NK-92 treated with Interleukin-12 subunit alpha and Interleukin-12 subunit beta, amount 100 ng/mL, for 24 hours (cell line): ENCODE data around the gene EYA2.
"Not testable (repeated sequence)": the region's sequence is repeated elsewhere in the genome, so short reads cannot be mapped to it uniquely, and the experiment has no call there.

Experiments
- DNase-seq: peaks from one replicate; lab custom pipeline; 2025; lab: John Stamatoyannopoulos, UW

EYA2 gene

DNA sequence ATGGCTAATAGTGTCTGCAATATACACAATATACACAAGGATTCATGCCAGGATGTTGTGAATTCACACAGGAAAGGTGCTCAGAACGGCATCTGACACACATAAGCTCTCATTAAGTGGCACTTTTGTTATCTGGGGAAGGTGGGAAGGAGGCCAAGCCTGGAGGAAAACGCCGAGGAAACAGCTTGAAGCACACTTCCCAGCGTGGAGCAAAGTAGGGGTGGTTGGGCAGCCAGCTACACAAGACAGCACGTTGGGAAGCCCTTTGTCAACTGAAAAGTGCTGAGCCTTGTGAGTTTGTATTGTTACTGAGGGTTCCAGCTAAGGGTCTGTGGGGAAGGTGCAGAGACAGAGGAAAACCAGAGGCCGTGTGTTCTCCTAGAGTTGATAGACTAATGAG, 280.9 kb downstream of the EYA2 start:
- no peak for DNase-seq

DNA sequence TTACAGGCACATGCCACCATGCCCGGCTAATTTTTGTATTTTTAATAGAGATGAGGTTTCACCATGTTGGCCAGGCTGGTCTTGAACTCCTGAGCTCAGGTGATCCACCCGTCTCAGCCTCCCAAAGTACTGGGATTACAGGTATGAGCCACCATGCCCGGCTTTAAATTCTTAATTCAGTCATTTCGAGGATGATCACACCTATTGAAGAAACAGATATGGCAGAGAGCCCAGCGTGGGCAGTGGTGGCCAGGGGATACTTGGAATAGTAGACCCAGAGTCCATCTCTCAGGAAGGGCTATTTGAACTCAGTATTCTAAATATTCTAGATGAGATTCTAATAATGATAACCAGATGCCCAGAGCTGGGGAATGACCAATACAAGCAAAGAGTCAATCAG, 281.6 kb downstream of the EYA2 start:
- not testable (repeated sequence) for DNase-seq

DNA sequence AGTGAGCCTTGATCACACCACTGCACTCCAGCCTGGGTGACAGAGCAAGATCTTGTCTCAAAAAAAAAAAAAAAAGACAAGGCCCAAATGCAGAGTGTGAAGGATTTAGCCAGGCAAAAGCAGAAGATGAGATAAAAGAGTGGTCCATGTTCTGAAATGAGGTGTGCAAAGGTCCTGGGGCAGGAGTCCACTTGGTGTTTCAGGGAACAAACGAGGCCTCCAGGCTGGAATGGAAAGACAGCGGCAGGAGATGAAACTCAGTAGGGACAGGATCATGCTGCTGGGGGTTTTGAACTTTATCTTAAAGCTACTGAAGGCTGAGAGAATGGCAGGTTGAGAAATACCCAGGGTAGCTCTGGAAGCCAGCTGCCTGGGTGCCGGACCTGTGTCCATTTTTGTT, 283.6 kb downstream of the EYA2 start:
- no peak for DNase-seq

DNA sequence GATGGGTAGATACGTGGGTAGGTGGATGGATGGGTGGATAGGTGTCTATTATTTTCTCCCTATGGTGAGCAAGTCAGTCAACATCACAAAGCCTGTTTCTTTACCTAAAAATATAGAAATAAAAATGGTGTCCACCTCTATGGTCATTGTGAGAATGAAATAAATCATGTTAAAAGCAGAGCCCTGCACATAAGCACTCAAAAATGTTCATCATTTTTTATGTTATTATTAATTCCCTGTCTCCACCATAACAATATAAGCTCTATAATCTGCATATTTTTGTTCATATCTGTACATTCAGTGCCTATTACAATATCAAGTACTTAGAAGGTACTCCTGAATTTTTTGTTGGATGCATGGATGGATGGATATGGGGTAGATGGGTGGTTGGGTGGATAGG, 284.2 kb downstream of the EYA2 start:
- no peak for DNase-seq

DNA sequence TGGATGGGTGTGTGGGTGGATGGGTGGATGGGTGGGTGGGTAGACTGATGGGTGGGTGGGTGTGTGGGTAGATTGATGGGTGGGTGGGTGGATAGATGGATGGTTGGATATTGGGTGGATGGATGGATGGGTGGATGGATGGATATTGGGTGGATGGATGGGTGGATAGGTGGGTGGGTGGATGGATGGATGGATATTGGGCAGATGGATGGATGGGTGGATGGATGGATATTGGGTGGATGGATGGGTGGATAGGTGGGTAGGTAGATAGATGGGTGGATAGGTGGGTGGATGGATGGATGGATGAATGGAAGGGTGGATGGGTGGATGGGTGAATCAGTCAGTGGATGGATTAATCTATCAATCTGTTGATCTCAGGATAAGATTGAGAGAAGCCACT, 284.6 kb downstream of the EYA2 start:
- no peak for DNase-seq

DNA sequence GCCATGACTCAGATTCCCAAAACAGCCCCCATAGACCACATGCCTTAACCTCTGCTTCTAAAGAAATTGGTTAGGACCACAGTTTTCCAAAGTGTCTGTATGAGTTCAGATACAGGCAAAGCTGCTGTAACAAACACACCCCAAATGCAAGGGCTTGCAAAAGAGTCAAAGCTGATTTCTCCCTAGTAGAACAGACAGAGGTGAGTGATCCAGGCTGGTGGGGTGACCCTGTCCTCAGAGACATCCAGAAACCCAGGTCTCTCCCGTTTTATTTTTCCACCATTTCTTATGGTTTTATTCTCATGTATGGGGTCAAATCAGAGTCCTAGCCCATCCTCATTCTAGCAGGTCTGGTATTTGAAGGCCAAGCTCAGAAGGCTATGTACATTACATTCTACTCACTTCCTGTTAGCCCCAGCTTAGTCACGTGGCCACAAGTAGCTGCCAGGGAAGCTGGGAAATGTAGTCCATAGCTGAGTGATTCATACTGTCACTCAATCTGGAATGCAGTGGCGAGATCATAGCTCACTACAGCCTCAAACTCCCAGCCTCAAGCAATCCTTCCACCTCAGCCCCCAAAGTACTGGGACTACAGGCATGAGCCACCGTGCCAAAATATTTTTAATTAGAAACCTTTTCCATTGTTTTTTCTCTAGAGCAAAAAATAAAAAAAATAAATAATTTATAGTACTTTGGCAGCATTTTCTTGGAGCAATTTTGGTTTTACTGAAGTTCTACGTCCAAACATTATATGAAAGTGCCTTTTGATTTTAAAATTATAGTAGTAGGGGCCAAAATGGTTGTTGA, 286.6 kb downstream of the EYA2 start:
- no peak for DNase-seq

DNA sequence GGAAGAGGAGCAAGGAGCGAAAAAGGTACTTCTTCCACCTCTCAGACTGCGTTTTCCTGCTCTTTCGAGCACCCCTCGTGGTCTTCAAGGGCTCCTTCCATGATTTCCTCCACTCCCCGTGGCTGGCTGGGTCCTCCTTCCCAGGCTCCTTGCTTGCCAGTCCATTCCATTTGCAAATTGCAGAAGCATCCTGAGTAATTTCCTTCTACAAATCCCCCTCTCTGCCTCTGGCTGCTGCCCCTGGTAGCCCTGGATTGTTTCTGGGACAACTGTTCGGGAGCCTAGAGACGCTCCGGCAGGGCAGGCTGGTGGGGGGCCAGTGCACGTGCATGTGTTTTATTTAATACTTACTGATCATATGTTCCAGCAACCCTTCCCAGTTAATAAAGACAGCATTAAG, 288.7 kb downstream of the EYA2 start:
- no peak for DNase-seq

DNA sequence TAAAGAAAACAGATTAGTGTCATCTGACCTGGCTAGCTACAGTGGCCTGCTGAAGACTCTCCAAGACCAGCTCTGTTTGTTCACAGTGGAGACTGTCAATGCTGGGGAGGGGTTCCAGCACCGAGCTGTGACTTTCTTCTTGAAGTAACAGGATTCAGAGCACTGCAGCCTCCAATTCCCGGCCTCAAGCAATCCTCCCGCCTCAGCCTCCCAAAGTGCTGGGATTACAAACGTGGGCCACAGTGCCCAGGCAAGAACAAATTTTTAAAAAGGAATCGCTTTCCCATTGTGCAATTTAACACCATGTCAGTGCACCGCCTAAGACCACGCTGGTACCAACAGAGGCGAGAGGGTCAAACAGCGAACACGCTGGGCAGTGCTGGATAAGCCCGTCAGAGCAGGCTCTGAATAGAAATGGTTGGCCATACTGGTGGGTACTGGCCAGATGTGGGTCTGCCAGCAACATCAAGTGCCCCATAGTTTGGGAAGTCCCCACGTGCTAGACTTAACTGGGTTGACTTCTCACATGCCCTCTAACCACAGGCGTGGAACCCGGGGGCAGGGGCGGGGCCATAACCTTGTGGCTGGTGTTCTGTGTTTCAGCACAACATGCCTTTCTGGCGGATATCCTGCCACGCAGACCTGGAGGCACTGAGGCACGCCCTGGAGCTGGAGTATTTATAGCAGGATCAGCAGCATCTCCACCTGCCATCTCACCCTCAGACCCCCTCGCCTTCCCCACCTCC, 293.0 kb downstream of the EYA2 start:
- DNase-seq: no peak

DNA sequence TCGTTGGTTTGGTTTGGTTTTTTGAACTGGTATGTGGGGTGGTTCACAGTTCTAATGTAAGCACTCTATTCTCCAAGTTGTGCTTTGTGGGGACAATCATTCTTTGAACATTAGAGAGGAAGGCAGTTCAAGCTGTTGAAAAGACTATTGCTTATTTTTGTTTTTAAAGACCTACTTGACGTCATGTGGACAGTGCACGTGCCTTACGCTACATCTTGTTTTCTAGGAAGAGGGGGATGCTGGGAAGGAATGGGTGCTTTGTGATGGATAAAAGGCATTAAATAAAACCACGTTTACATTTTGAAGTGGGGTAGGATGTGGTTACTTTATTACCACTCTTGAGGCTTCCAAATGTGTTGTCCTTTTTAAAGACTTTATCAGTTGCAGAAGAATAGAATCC, 293.9 kb downstream of the EYA2 start:
- DNase-seq: no peak

DNA sequence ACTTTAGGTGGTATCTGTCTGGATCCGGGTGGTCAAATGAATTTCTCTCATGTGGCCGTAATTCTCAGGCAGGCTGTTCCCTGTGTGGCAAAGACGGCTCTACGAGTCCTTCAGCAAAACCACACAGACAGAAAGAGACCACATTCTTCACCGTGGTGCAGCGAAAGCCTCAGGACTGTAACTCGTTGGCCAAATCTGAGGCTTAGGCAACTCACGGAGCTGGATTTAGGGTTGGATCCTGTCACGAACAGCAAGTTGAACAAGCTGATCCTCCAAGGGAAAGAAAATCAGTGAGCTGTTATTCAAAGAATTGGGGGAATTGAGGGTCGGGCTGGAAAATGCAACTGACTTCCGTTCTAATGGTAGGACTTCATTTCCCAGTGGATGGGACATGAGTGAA, 294.4 kb downstream of the EYA2 start:
- DNase-seq: no peak

DNA sequence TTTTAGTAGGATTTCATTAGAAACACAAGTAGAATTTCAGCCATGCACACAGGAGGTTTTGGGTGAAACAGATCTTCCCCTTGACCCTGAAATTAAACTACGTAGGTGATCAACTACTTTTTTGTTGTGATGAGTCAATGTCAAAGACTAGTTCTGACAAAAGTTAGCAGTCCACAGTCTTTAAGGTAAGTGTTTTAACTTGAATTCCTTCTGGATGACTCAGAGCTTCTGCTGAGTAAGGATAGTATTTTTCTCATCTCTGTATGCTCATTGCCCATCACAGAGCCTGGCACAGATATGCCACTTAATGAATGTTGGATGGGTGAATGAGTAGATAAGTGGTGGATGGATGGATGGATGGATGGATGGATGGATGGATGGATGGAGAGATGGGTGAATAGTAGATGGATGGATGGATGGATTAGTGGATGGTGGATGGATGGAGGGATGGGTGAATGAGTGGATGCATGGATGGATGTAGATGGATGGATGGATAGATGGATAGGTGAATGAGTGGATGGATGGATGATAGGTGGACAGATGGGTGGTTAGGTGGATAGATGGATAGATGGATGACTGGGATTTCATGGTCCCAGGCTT, 296.5 kb downstream of the EYA2 start:
- no peak for DNase-seq

DNA sequence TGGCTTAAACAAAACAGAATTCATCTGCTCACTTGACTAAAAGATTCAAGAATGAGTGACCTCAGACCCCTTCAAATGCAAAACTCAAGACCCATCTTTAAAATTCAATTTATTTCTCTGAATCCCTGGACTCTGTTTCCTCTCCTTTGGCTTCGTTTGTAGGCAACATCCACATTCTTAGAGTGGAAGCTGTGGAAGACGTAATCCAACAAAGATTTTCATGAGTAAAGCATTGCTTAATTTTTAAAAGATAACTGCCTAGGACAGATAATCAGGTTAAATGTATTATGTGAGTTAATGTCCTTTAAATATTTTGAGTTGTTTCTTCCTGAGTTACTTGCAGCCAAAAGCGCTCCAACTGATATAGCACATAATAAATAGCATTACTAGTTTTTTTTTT, 297.3 kb downstream of the EYA2 start:
- DNase-seq: no peak

DNA sequence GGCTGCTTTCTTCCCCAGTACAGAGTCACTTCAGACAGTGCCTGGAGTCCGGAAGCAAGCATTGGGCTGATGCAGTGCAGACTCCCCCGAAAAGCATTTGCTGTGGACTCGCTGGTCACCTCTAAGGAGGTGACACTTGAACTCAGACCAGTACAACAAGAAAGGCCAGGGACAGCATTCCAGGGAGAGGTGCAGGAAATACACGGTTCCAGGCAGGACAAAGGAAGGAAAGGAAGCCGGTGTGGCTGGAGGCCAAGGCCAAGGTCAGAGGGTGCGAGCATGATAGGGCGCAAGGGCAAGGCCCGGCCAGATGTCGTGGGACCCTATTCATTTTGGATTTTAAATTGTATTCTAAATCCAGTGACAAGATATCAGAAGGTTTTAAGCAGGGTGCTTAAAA, 300.9 kb downstream of the EYA2 start:
- DNase-seq: no peak

DNA sequence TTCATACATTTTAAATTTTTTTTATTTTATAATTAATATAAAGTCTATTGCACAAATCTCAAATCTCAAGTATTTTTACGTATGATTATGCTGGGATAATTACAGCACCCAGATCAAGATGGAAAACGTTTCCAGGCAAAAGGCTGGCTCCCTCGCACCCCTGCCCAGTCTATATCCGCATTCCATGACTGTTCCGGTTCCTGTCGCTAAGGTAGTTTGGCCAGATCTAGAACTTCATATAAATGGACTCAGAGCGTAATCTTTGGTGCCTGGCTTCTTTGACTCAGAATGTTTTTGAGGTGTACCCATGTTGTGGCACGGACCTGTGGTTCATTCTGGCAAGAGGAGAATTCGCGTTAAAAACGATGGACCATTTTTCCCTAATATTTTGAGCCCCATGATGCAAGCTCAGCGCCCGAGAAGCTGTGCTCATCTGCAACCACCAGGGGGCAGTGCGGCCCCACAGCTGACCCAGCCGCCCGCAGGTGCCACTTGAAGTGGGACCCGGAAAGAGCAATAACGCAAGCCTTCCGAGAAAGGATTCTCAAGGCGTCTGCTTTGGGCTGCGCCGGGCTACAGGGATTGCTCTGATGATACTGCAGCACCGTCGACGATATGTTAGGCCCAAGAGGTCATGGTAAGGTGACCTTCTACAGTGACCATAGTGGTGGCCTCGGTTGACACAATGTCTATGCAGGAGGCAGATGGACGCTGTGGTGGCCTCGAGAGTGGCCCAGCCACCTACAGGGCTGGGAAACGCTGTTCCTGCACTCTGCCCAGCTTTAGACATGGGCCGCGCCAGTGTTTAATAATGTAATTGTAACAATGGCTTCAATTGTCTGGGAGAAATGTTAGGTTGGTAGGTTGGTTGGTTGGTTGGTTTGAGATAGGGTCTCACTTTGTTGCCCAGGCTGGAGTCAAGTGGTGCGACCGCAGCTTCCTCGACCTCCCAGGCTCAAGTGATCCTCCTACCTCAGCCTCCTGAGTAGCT, 301.7 kb downstream of the EYA2 start:
- DNase-seq: peak; percentile 50

DNA sequence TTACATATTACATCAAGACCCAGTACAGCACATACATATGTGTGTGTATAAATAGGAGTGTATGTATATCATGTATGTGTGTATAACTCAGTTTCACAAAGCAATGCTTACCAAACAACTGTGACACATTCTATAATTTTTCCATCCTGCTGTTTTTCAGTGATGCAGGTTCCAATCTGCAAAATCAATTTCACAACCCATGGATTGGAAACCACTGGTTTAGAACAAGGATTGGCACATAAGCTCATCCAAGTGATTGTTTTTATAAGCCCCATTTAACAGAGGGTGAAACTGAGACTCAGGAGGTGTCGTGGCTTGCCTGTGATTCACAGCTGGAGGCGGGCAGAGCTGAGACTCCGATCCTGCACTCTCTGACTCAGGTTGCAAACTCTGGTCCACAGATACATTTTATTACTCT, 303.6 kb downstream of the EYA2 start:
- no peak for DNase-seq

DNA sequence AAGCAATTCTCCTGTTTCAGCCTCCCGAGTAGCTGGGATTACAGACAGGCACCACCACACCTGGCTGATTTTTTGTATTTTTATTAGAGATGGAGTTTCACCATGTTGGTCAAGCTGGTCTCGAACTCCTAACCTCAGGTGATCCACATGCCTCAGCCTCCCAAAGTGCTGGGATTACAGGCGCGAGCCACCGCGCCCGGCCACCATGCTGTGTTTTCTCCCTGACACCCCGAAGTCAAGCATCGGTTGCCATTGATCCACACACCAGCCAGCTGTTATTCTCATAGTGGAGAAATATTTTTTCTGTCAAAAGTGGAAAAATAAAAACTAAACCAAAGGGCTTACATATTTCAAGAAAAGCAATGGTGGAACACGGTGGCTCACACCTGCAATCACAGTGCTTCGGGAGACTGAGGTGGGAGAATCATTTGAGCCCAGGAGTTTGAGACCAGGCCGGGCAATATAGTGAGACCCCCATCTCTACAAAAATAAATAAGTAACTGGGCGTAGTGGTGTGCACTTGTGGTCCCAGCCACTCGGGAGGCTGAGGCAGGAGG, 304.4 kb downstream of the EYA2 start:
- DNase-seq: no peak

DNA sequence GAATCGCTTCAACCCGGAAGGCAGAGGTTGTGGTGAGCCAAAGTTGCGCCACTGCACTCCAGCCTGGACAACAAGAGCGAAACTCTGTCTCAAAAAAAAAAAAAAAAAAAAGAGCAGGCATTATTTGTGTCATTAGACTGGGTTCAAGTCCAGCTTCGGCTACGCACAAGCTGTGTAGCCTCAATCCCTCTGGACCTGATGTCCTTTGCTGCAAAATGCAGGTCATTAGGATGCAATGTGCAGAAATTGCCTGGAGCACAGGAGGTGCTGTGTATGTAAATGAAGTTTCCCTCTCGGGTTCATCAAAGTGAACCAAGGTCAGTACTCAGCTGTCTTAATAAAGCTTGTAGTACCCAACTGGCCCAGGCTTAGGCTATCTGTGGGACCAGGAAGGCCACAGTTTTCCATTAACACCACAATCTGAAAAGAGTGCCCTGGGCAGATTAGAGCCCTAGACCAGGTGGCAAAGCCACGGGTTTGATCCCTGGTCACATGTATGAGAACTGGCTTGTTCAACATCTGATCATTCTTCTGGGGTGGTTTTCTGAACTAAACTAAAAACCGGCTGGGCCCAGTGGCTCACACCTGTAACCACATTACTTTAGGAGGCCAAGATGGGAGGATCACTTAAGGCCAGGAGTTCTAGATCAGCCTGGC, 306.6 kb downstream of the EYA2 start:
- DNase-seq: no peak

DNA sequence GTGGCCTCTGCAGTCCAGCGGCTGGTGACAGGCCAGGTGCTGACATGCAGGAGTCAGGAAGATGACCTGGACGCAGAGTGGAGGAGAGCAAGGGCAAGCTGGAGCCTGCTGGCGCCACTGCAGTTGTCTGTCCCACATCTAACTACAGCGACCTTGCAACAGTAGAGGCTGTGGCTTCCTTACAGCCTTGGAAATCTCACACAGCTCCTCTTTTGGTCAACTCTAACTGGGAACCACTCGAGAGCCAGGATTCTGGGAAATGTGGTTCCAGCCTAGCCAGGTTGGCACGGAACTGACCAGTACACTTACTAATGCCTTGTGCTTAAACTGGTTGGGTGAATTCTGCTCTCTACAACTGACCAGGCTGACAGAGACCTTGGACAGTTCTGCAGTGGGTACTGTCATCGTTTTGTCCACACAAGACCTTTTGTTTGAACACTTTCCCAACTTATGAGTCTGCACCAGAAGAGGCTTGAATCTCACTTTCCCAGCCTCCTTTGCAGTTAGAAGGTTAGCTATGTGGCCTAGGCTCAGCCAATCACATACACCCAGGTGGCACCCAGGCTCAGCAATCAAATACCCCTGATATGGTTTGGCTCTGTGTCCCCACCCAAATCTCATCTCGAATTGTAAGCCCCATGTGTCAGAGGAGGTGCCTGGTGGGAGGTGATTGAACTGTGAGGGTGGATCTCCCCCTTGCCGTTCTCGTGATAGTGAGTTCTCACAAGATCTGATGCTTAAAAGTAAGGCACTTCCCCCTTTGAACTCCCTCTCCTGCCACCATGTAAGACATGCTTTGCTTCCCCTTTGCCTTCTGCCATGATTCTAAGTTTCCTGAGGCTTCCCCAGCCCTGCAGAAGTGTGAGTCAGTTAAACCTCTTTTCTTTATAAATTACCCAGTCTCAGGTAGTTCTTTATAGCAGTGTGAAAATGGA, 308.4 kb downstream of the EYA2 start:
- DNase-seq: no peak

DNA sequence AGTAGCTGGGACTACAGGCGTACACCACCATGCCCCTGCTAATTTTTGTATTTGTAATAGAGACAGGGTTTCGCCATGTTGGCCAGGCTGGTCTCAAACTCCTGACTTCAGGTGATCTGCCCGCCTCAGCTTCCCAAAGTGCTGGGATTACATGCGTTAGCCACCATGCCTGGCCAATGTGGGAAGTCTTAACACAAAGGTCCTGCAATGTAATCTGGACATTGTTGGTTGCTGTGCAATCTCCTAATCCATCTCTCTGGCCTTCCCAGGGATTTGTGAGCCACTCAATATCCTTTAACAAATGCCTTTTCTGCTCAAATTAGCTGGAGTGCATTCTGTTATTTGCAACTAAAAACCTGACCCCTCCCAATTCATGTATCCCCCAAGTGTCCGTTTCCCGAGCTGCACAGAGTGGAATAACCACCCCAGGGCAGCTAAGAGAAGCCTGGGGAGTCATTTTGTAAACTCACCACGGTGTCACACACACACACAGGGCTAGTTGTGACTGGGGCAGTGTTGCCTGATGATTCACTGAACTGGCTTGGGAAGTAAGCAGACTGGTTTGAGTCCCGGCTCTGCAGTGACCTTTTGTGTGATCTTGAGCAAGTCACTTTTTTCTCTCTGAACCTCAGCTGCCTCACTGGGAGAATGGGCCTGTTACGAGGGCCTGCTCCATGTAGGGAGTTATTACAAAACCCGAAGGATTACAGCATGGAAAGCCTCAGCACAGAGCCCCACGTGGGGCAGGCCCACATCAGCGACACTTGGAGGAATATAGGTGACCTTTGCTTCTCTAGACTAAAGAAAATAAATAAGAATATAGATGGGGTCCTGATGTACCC, 309.6 kb downstream of the EYA2 start:
- DNase-seq: no peak
